T-helper 1 cell treated with Interleukin-12 subunit alpha and Interleukin-12 subunit beta and Interleukin-4 antibody, amounts not matched to agents 30 ng/mL and 1 ng/mL, for 36 hours (primary cell): Measurements from ENCODE around the gene PRSS1. TPM values are rescaled to one million over a fixed set of nuclear protein-coding genes. Genes with fewer than 3 reads are reported as not detected.

Source experiments
- intact Hi-C: fragments of 100-400 bp; cut with micrococcal nuclease; formaldehyde crosslinking; loops from one replicate; pipeline ENCODE4 v1.15.1; 2024
- total RNA-seq: library from RNA; stranded (reverse); gene quantifications from 2 replicates; pipeline ENCODE4 v1.2.3, GENCODE V29; 2022

The PRSS1 gene
- total RNA-seq, 1 donor from 2014 or later: not detected

DNA sequence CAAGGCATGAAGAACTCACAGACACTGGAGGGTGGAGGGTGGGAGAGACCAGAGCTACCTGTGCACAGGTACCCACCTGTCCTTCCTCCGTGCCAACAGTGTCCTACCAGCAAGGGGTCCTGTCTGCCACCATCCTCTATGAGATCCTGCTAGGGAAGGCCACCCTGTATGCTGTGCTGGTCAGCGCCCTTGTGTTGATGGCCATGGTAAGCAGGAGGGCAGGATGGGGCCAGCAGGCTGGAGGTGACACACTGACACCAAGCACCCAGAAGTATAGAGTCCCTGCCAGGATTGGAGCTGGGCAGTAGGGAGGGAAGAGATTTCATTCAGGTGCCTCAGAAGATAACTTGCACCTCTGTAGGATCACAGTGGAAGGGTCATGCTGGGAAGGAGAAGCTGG lies 43.3 kb downstream of the PRSS1 start:
- intact Hi-C loops: no loop called here

GRCh38 chr7:142793156-142793555 lies 43.9 kb downstream of the PRSS1 start:
- intact Hi-C loops: no loop called here

- intact Hi-C loops: loop anchor here (2.0 to 5.0 kb wide), 2 partner anchors 13 to 448 kb away; no protein-coding TSS in a partner anchor
Measured at GRCh38 chr7:142795339-142795863, 46.1 kb downstream of the PRSS1 start.

GRCh38 chr7:142796001-142796500 lies 46.8 kb downstream of the PRSS1 start:
- intact Hi-C loops: loop anchor here (5.0 kb wide), 1 partner anchor 449 kb away; no protein-coding TSS in a partner anchor

- intact Hi-C loops: loop anchor here (5.0 kb wide), 1 partner anchor 449 kb away; no protein-coding TSS in a partner anchor
Measured at GRCh38 chr7:142796501-142797390, 47.5 kb downstream of the PRSS1 start.

DNA sequence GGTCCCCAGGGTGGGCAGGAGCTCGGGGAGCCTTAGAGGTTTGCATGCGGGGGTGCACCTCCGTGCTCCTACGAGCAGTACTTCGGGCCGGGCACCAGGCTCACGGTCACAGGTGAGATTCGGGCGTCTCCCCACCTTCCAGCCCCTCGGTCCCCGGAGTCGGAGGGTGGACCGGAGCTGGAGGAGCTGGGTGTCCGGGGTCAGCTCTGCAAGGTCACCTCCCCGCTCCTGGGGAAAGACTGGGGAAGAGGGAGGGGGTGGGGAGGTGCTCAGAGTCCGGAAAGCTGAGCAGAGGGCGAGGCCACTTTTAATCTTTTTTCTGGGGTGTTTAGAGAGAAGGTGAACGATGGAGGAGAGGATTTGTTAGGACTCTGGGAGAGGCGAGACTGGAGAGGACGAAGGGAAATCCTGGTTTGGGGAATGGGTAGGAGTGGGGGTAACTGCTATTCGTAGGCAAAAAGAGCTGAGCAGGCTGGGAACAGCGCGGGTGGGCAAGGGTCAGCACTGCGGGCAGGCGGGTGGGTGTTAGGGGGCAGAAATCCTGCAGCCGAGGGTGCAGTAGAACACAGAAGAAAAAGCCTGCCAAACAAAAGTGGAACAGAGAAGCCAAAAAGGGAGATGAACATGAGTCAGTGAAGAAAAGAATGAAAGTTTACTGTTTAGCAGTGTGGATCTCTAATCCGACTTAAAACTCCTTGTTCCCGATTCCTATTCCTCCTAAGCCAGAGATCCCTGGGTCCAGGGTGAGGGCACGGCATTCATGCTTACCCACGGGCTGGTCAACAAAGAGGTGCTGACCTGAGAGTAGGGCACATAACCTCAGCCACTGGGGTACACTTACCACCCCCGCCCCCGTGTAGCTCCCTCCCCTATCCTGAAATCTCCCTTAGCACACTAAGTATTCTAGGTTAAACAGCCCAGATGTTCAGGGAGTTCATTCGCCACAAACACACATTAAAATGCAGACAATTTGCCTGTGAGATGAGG lies 48.4 kb downstream of the PRSS1 start:
- intact Hi-C loops: loop anchor here (1.0 to 5.0 kb wide), 2 partner anchors 12 to 450 kb away; no protein-coding TSS in a partner anchor

GRCh38 chr7:142798451-142799436 lies 49.5 kb downstream of the PRSS1 start:
- intact Hi-C loops: loop anchor here (1.0 to 5.0 kb wide), 3 partner anchors 10 to 451 kb away; no protein-coding TSS in a partner anchor

DNA sequence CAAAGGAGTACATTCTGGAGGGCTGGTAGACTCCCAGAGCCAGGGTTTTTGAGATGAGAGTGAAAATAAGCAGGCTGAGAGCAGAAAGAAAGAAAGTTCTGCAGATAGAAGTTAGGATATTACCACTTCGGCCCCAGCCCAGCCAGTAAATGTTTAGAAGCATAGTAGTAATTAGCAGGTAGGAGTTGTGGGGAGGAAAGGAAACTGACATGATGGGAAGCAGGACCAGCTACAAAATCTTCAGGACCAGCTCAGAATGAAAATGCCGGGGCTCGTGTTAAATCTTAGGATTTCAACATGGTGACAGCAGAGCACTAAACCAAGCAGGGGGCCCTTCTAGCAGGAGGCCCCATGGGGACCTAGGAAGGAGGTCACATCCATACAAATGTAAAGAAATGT lies 50.2 kb downstream of the PRSS1 start:
- intact Hi-C loops: loop anchor here (1.0 to 5.0 kb wide), 2 partner anchors 9 to 452 kb away; no protein-coding TSS in a partner anchor

DNA sequence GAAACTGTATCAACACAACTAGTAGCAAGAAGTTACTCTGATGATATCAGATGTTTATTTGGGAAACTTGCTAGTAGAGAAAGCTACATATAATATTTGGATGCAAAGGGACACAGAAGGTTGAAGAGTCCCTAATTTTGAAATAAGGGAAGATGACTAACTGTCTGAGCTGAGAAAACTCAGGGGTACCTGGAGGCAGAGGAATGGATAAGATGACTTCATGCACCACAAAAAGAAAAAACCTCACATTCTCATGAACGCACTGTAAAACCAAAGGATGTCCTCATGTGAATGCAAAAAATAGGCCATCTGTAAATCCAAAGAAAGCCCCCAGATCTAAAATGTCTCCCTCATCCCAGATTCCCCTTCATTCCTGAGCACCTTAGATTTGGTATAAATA lies 50.8 kb downstream of the PRSS1 start:
- intact Hi-C loops: loop anchor here (10.0 kb wide), 2 partner anchors 485 to 1785 kb away; partner anchors contain the start of genes CASP2, MRPS33 and TMEM139

GRCh38 chr7:142800699-142801260 lies 51.5 kb downstream of the PRSS1 start:
- intact Hi-C loops: loop anchor here (10.0 kb wide), 2 partner anchors 484 to 1786 kb away; partner anchors contain the start of genes CASP2, MRPS33 and TMEM139

- intact Hi-C loops: loop anchor here (10.0 kb wide), 2 partner anchors 483 to 1787 kb away; partner anchors contain the start of genes CASP2, MRPS33 and TMEM139
Measured at GRCh38 chr7:142801601-142802295, 52.5 kb downstream of the PRSS1 start.

DNA sequence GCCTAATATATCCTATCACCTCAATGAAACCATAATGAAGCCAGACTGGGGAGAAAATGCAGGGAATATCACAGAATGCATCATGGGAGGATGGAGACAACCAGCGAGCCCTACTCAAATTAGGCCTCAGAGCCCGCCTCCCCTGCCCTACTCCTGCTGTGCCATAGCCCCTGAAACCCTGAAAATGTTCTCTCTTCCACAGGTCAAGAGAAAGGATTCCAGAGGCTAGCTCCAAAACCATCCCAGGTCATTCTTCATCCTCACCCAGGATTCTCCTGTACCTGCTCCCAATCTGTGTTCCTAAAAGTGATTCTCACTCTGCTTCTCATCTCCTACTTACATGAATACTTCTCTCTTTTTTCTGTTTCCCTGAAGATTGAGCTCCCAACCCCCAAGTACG lies 53.0 kb downstream of the PRSS1 start:
- intact Hi-C loops: loop anchor here (10.0 kb wide), 2 partner anchors 482 to 1788 kb away; partner anchors contain the start of genes CASP2, MRPS33 and TMEM139

Other genes with a start within 250 kb of the PRSS1 start
- gene PRSS2, start 21.5 kb downstream of the PRSS1 start, total RNA-seq: 0.37 TPM in 1 of 2 replicates, not detected in the other
- gene EPHB6, start 105.6 kb downstream of the PRSS1 start, total RNA-seq: 6.4 and 7.8 TPM in 2 replicates
- not detected in 2 replicates for gene TRPV6, start 136.3 kb downstream of the PRSS1 start, total RNA-seq
- gene TRPV5, start 184.3 kb downstream of the PRSS1 start, total RNA-seq: 0.10 TPM in 1 of 2 replicates, not detected in the other
- not detected in 2 replicates for gene LLCFC1, start 190.0 kb downstream of the PRSS1 start, total RNA-seq
- 0.51 and 0.76 TPM in 2 replicates for gene KEL, start 212.9 kb downstream of the PRSS1 start, total RNA-seq